Hematopoietic multipotent progenitor cell (in vitro differentiated cells): ENCODE results near the gene NMT2. TPM values are rescaled to one million over a fixed set of nuclear protein-coding genes. Genes with fewer than 3 reads are reported as not detected.
A peak's percentile ranks its signal among the peaks of the same experiment; 100 is the strongest.
"Not testable (repeated sequence)": the region's sequence is repeated elsewhere in the genome, so short reads cannot be mapped to it uniquely, and the experiment has no call there.

Experiments
- DNase-seq, 3 donors: peaks; one replicate each; pipeline ENCODE4 v3.0.0-alpha.2; 2011 to 2015; ENCODE audit warnings: low read depth in 2 of 3, low spot score in 2 of 3
- total RNA-seq: library from RNA; depleted of rRNA; stranded (reverse); fragments of >200 nt; gene quantifications from one replicate; pipeline ENCODE4 v1.2.3, GENCODE V29; 2012

NMT2 gene
- total RNA-seq = 4.6 TPM

- peak in 2 of 3 donors; percentile 77 to 78 for DNase-seq
These were observed at the start of gene NMT2 for GRCh38 chr10:15168291-15168785. Gene NMT2, minus strand, starts transcription at chr10:15168693. Its CDS starts 81 bp downstream, at chr10:15168612.

- DNase-seq = no peak
These were observed 48.2 kb upstream of the NMT2 start for GRCh38 chr10:15216700-15217099.

GRCh38 chr10:15214237-15214636 is 45.7 kb upstream of the NMT2 start:
- no peak for DNase-seq

- no peak for DNase-seq
These were observed 45.0 kb upstream of the NMT2 start for GRCh38 chr10:15213461-15213861.

GRCh38 chr10:15211464-15211979 is 43.0 kb upstream of the NMT2 start:
- DNase-seq = no peak

GRCh38 chr10:15210521-15210920 is 42.0 kb upstream of the NMT2 start:
- no peak for DNase-seq

GRCh38 chr10:15209827-15210509 is 41.5 kb upstream of the NMT2 start:
- DNase-seq = peak; percentile 58 to 76 (median 68)

GRCh38 chr10:15208221-15208620 is 39.7 kb upstream of the NMT2 start:
- DNase-seq = no peak

- not testable (repeated sequence) for DNase-seq
These were observed 38.9 kb upstream of the NMT2 start for GRCh38 chr10:15207410-15207809.

- no peak for DNase-seq
These were observed 34.1 kb upstream of the NMT2 start for GRCh38 chr10:15202639-15203038.

- not testable (repeated sequence) for DNase-seq
These were observed 33.8 kb upstream of the NMT2 start for GRCh38 chr10:15202301-15202621.

GRCh38 chr10:15201589-15202300 is 33.3 kb upstream of the NMT2 start:
- DNase-seq = no peak

GRCh38 chr10:15200626-15201025 is 32.1 kb upstream of the NMT2 start:
- no peak for DNase-seq

- no peak for DNase-seq
These were observed 29.4 kb upstream of the NMT2 start for GRCh38 chr10:15197911-15198310.

- DNase-seq = no peak
These were observed 28.8 kb upstream of the NMT2 start for GRCh38 chr10:15197276-15197675.

GRCh38 chr10:15196021-15196834 is 27.7 kb upstream of the NMT2 start:
- DNase-seq = peak in 1 of 3 donors; percentile 13

- DNase-seq = peak in 1 of 3 donors; percentile 59
These were observed 20.8 kb upstream of the NMT2 start for GRCh38 chr10:15189133-15189885.

- no peak for DNase-seq
These were observed 20.1 kb upstream of the NMT2 start for GRCh38 chr10:15188603-15189002.

GRCh38 chr10:15183689-15184481 is 15.4 kb upstream of the NMT2 start:
- no peak for DNase-seq
